HEK293 (cell line): Measurements from ENCODE around the gene WWOX.

Experiments used
- CTCF ChIP-seq: fragments of 450-650 bp; formaldehyde crosslinking; IDR thresholded peaks from 2 replicates; pipeline ENCODE4 v1.5.1; 2016; ENCODE audit warnings: missing biosample characterization, missing genetic modification characterization
- KLF10 ChIP-seq: fragments of 450-650 bp; IDR thresholded peaks from 2 replicates; pipeline ENCODE4 v1.5.1; 2018; ENCODE audit warnings: missing biosample characterization, mild to moderate bottlenecking, missing genetic modification characterization
- SCRT2 ChIP-seq: fragments of 450-650 bp; formaldehyde crosslinking; IDR thresholded peaks from 2 replicates; pipeline ENCODE4 v1.5.1; 2016; ENCODE audit warnings: missing biosample characterization, missing genetic modification characterization
- WT1 ChIP-seq: fragments of 450-650 bp; formaldehyde crosslinking; IDR thresholded peaks from 2 replicates; pipeline ENCODE4 v1.5.1; 2016; ENCODE audit warnings: missing biosample characterization, missing genetic modification characterization
- YY1 ChIP-seq: fragments of 450-650 bp; formaldehyde crosslinking; IDR thresholded peaks from 2 replicates; pipeline ENCODE4 v1.5.1; 2018; ENCODE audit warnings: missing biosample characterization, missing genetic modification characterization
- ZFP3 ChIP-seq: fragments of 450-650 bp; formaldehyde crosslinking; IDR thresholded peaks from 2 replicates; pipeline ENCODE4 v1.5.1; 2016; ENCODE audit warnings: low read depth, missing biosample characterization, missing genetic modification characterization
- ZNF274 ChIP-seq, 2 experiments: fragments of 200-500 bp in 1 of 2; fragments of 450-650 bp in 1 of 2; sonication (Bioruptor generic) in 1 of 2; formaldehyde crosslinking in 1 of 2; IDR thresholded peaks; 2 replicates each; pipeline versions ENCODE4 v1.5.1 to v1.6.1; 2014 to 2016; ENCODE audit warnings: borderline replicate concordance in 1 of 2, inconsistent platforms in 1 of 2, low read length in 1 of 2, missing biosample characterization in 1 of 2, missing genetic modification characterization in 1 of 2
- ZNF292 ChIP-seq: fragments of 450-650 bp; formaldehyde crosslinking; IDR thresholded peaks from 2 replicates; pipeline ENCODE4 v1.5.1; 2016; ENCODE audit warnings: low read depth, missing biosample characterization, missing genetic modification characterization, borderline replicate concordance
- ZNF350 ChIP-seq: fragments of 450-650 bp; formaldehyde crosslinking; IDR thresholded peaks from 2 replicates; pipeline ENCODE4 v1.5.0; 2017; ENCODE audit warnings: missing biosample characterization, mild to moderate bottlenecking, missing genetic modification characterization
- ZNF560 ChIP-seq: fragments of 450-650 bp; formaldehyde crosslinking; IDR thresholded peaks from 2 replicates; pipeline ENCODE4 v1.5.1; 2017; ENCODE audit warnings: missing biosample characterization, missing genetic modification characterization, borderline replicate concordance
- ZNF639 ChIP-seq: fragments of 450-650 bp; formaldehyde crosslinking; IDR thresholded peaks from 2 replicates; pipeline ENCODE4 v1.5.1; 2016; ENCODE audit warnings: missing biosample characterization, missing genetic modification characterization
- ZNF785 ChIP-seq: fragments of 450-650 bp; formaldehyde crosslinking; IDR thresholded peaks from 2 replicates; pipeline ENCODE4 v1.5.1; 2016; ENCODE audit warnings: missing biosample characterization, missing genetic modification characterization

GRCh38 chr16:78745108-78746019 lies 645.9 kb downstream of the WWOX start:
- TF ChIP-seq ZNF639: no peak
- TF ChIP-seq ZNF560 (tag by site-specific recombination): no peak
- no peak for TF ChIP-seq ZNF785 (tag by site-specific recombination)
- no peak for TF ChIP-seq SCRT2 (tag by site-specific recombination)
- no peak for TF ChIP-seq ZFP3
- no peak for TF ChIP-seq ZNF350 (tag by site-specific recombination)
- 0 out of 2 replicates have a peak, but pooled peaks have one; percentile 43 for TF ChIP-seq KLF10
- TF ChIP-seq ZNF292 (tag by site-specific recombination): no peak
- TF ChIP-seq WT1 (tag by site-specific recombination): peak; percentile 49
- no peak for TF ChIP-seq ZNF274 (IDR thresholded peaks at IDR 0.05; ENCODE audit: low read length)
- no peak for TF ChIP-seq ZNF274 (tag by site-specific recombination; IDR thresholded peaks at IDR 0.05; ENCODE audit: borderline replicate concordance)
- no peak for TF ChIP-seq CTCF (tag by site-specific recombination)
- TF ChIP-seq YY1: no peak
